Temporal lobe (tissue), 2 donors: ENCODE results near the gene PSD2. TPM values are rescaled to one million over a fixed set of nuclear protein-coding genes. Genes with fewer than 3 reads are reported as not detected.

ENCODE experiments used
- small RNA-seq: library from RNA; depleted of rRNA; stranded (forward); fragments of <200 nt; gene quantifications from one replicate; pipeline ENCODE3, GENCODE V24; 2014; ENCODE audit warnings: low replicate concordance
- total RNA-seq: library from RNA; depleted of rRNA; stranded (reverse); fragments of >200 nt; gene quantifications from one replicate; pipeline ENCODE4 v1.2.3, GENCODE V29; 2014

The PSD2 gene
- total RNA-seq, 1 donor from 2014 or later, result 31.2 TPM

Small RNA genes within 50 kb of the gene (small RNA-seq; reads per million reads assigned to genes)
- not detected for gene AC008667.4

Other genes starting within 250 kb of the PSD2 start
- 97.1 TPM for gene UBE2D2, start 234.5 kb upstream of the PSD2 start, total RNA-seq
- 33.4 TPM for gene CXXC5, start 147.5 kb upstream of the PSD2 start, total RNA-seq
- gene NRG2, start 247.5 kb downstream of the PSD2 start, total RNA-seq, result 3.9 TPM